ENCODE results near the gene MLLT10. TPM values are rescaled to one million over a fixed set of nuclear protein-coding genes. Genes with fewer than 3 reads are reported as not detected.

Gene MLLT10
- total RNA-seq, 1 experiment from 2014 or later = 48.4 TPM

- ChIA-PET CTCF (interaction anchor here (0.7 kb wide), 1 partner anchor 24 kb away, joined by 9 read pairs; no protein-coding TSS in a partner anchor), POLR2A (ENCODE audit: unreplicated experiment) (no interaction called here)
- intact Hi-C loops (cut with micrococcal nuclease; ENCODE audit: unreplicated experiment) = loop anchor here (1.0 to 10.0 kb wide), 6 partner anchors 13 to 1915 kb away; partner anchors contain the start of gene OTUD1
- H3K27me3 ChIP-seq (ENCODE audit: insufficient read depth, low read depth) = no peaks in the 10 kb centered on the region
- DNase-seq = peak in 1 of 2 experiments; percentile 19
- no peaks in the 10 kb centered on the region for H4K20me1 ChIP-seq (ENCODE audit: insufficient read depth)
- peaks cover 44% of the 10 kb centered on the region for H3K4me1 ChIP-seq (replicated peaks; ENCODE audit: insufficient read depth)
- peak overlapping the region; percentile 58 for H3K4me3 ChIP-seq
- peak overlapping the region; percentile 88 for H3K4me2 ChIP-seq
- 0 out of 2 replicates have a peak overlapping the region, but pooled peaks have one; percentile 23 for H3K27ac ChIP-seq
- H3K36me3 ChIP-seq (ENCODE audit: low read depth) = no peaks in the 10 kb centered on the region
- H2AFZ ChIP-seq = peak overlapping the region; percentile 81
- no peaks in the 10 kb centered on the region for H3K9me3 ChIP-seq (ENCODE audit: insufficient read depth, low read depth)
- TF ChIP-seq EZH2 (IDR thresholded peaks at IDR 0.05; ENCODE audit: low read depth) (no peak), CTCF (conservative IDR thresholded peaks at IDR 0.05) (no peak)
- BruUV-seq (replicated peaks) = no TSS peak
- no peaks in the 10 kb centered on the region for H3K9me2 ChIP-seq (ENCODE audit: insufficient read depth)
- H3K79me2 ChIP-seq (ENCODE audit: low read depth) = no peaks in the 10 kb centered on the region
- H3F3A ChIP-seq (ENCODE audit: insufficient read depth, low read depth) = peaks cover 13% of the 10 kb centered on the region; the same call in 1 of the 2 replicates
Measured at GRCh38 chr10:21519941-21520436, 14.0 kb upstream of the MLLT10 start.

GRCh38 chr10:21520509-21520908 is 13.5 kb upstream of the MLLT10 start:
- Histone ChIP-seq H3K4me1 (replicated peaks; ENCODE audit: insufficient read depth) (peaks cover 42% of the 10 kb centered on the region), H4K20me1 (ENCODE audit: insufficient read depth) (no peaks in the 10 kb centered on the region), H3K27ac (no peak overlapping the region), H3K9me2 (ENCODE audit: insufficient read depth) (no peaks in the 10 kb centered on the region), H2AFZ (no peak overlapping the region), H3K36me3 (ENCODE audit: low read depth) (no peaks in the 10 kb centered on the region), H3F3A (ENCODE audit: insufficient read depth, low read depth) (peaks cover 18% of the 10 kb centered on the region; the same call in 1 of the 2 replicates), H3K79me2 (ENCODE audit: low read depth) (no peaks in the 10 kb centered on the region), H3K4me2 (peak overlapping the region; percentile 88; the same call in 1 of the 2 replicates), H3K27me3 (ENCODE audit: insufficient read depth, low read depth) (no peaks in the 10 kb centered on the region), H3K4me3 (no peak overlapping the region), H3K9me3 (ENCODE audit: insufficient read depth, low read depth) (no peaks in the 10 kb centered on the region)
- no TSS peak for BruUV-seq (replicated peaks)
- ChIA-PET POLR2A (ENCODE audit: unreplicated experiment) (no interaction called here), CTCF (interaction anchor here (0.6 to 0.7 kb wide), 2 partner anchors 23 to 24 kb away, joined by 3 to 9 read pairs; no protein-coding TSS in a partner anchor)
- intact Hi-C loops (cut with micrococcal nuclease; ENCODE audit: unreplicated experiment) = loop anchor here (10.0 kb wide), 2 partner anchors 434 to 914 kb away; no protein-coding TSS in a partner anchor
- TF ChIP-seq CTCF (conservative IDR thresholded peaks at IDR 0.05) = no peak
- no peak for TF ChIP-seq EZH2 (IDR thresholded peaks at IDR 0.05; ENCODE audit: low read depth)
- no peak for DNase-seq

GRCh38 chr10:21520949-21521348 is 13.1 kb upstream of the MLLT10 start:
- TF ChIP-seq CTCF (conservative IDR thresholded peaks at IDR 0.05) (no peak), EZH2 (IDR thresholded peaks at IDR 0.05; ENCODE audit: low read depth) (no peak)
- Histone ChIP-seq H3K4me2 (no peak overlapping the region), H3K9me3 (ENCODE audit: insufficient read depth, low read depth) (no peaks in the 10 kb centered on the region), H3K27me3 (ENCODE audit: insufficient read depth, low read depth) (no peaks in the 10 kb centered on the region), H3K4me1 (replicated peaks; ENCODE audit: insufficient read depth) (peaks cover 37% of the 10 kb centered on the region), H2AFZ (no peak overlapping the region), H3F3A (ENCODE audit: insufficient read depth, low read depth) (peaks cover 20% of the 10 kb centered on the region; the same call in 1 of the 2 replicates), H3K4me3 (no peak overlapping the region), H3K9me2 (ENCODE audit: insufficient read depth) (no peaks in the 10 kb centered on the region), H4K20me1 (ENCODE audit: insufficient read depth) (no peaks in the 10 kb centered on the region), H3K36me3 (ENCODE audit: low read depth) (no peaks in the 10 kb centered on the region), H3K79me2 (ENCODE audit: low read depth) (no peaks in the 10 kb centered on the region), H3K27ac (no peak overlapping the region)
- ChIA-PET POLR2A (ENCODE audit: unreplicated experiment) (no interaction called here), CTCF (interaction anchor here (0.6 to 0.7 kb wide), 2 partner anchors 24 to 25 kb away, joined by 3 to 9 read pairs; no protein-coding TSS in a partner anchor)
- BruUV-seq (replicated peaks) = no TSS peak
- DNase-seq = no peak
- intact Hi-C loops (cut with micrococcal nuclease; ENCODE audit: unreplicated experiment) = loop anchor here (10.0 kb wide), 2 partner anchors 434 to 914 kb away; no protein-coding TSS in a partner anchor

Measured in PC-9 (cell line).